WTC11 (cell line): ENCODE data around the gene HPCAL1.

Source experiments
- ATF1 ChIP-seq: sonication (generic); formaldehyde crosslinking; IDR thresholded peaks from 2 replicates; pipeline ENCODE4 v1.8.1; 2023; ENCODE audit warnings: mild to moderate bottlenecking, moderate library complexity, missing genetic modification reagents
- CREB1 ChIP-seq: sonication (generic); formaldehyde crosslinking; IDR thresholded peaks from 2 replicates; pipeline ENCODE4 v1.8.0; 2023; ENCODE audit warnings: mild to moderate bottlenecking, missing genetic modification reagents
- GABPB1 ChIP-seq: sonication (generic); formaldehyde crosslinking; IDR thresholded peaks from 2 replicates; pipeline ENCODE4 v1.8.1; 2023; ENCODE audit warnings: mild to moderate bottlenecking, missing genetic modification reagents
- GTF2I ChIP-seq: fragments of 250-450 bp; sonication (Bioruptor Pico); conservative IDR thresholded peaks from 2 replicates; pipeline ENCODE4 v1.4.0; 2021; ENCODE audit warnings: mild to moderate bottlenecking
- NFYB ChIP-seq: sonication (generic); formaldehyde crosslinking; conservative IDR thresholded peaks from 2 replicates; pipeline ENCODE4 v1.8.0; 2022; ENCODE audit warnings: low read depth, missing genetic modification reagents
- NR3C1 ChIP-seq: sonication (generic); formaldehyde crosslinking; conservative IDR thresholded peaks from 2 replicates; pipeline ENCODE4 v1.8.1; 2023; ENCODE audit warnings: low read depth, mild to moderate bottlenecking, missing genetic modification reagents
- RORB ChIP-seq: fragments of 250-450 bp; sonication (Bioruptor Pico); IDR thresholded peaks from 2 replicates; pipeline ENCODE4 v1.9.0; 2021; ENCODE audit warnings: mild to moderate bottlenecking
- ZBTB21 ChIP-seq: sonication (generic); formaldehyde crosslinking; IDR thresholded peaks from 2 replicates; pipeline ENCODE4 v1.8.1; 2023; ENCODE audit warnings: mild to moderate bottlenecking, missing genetic modification reagents, borderline replicate concordance
- TF ChIP-seq, protein P1 (sequence below): fragments of 250-450 bp; sonication (Bioruptor Pico); IDR thresholded peaks from 2 replicates; pipeline ENCODE4 v1.9.0; 2021; ENCODE audit warnings: mild to moderate bottlenecking
- TF ChIP-seq, protein P2 (sequence below): fragments of 200-600 bp; IDR thresholded peaks from 2 replicates; pipeline ENCODE4 v1.8.0; 2022; ENCODE audit warnings: antibody characterized with exemption
- TF ChIP-seq, protein P3 (sequence below): sonication (generic); formaldehyde crosslinking; IDR thresholded peaks from 2 replicates; pipeline ENCODE4 v1.8.1; 2022; ENCODE audit warnings: mild to moderate bottlenecking, moderate library complexity, missing genetic modification reagents
- TF ChIP-seq, protein P4 (sequence below): sonication (generic); formaldehyde crosslinking; IDR thresholded peaks from 2 replicates; pipeline ENCODE4 v1.8.0; 2022; ENCODE audit warnings: mild to moderate bottlenecking, missing genetic modification reagents
- TF ChIP-seq, protein P5 (sequence below): sonication (generic); formaldehyde crosslinking; IDR thresholded peaks from 2 replicates; pipeline ENCODE4 v1.8.0; 2022; ENCODE audit warnings: mild to moderate bottlenecking, missing genetic modification reagents

DNA sequence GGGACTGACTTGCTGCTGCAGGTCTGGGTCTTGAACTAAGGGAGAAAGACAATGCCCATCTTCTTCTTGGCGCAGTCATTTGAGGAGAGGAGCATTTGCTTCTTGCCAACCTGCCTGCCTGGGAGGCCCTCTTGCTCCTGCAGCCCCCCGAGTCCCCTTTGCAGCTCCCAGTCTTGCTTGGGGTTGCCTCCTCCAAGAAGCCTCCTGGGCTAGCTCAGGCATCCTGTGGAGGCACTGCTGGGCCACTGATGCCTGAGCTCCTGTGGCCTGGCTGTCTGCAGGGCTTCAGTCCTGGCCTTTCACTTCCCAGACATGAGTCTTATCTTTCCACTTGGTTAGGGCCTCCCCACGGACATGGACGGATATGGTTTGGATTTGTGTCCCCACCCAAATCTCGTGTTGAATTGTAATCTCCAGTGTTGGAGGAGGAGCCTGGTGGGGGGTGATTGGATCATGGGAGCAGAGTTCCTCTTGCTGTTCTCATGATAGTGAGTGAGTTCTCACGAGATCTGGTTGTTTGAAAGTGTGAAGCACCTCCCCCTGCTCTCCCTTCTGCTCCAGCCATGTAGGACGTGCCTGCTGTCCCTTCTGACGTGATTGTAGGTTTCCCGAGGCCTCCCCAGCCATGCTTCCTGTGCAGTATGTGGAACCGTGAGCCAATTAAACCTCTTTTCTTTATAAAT lies 17.3 kb downstream of the HPCAL1 start:
- TF ChIP-seq, protein P1, sequence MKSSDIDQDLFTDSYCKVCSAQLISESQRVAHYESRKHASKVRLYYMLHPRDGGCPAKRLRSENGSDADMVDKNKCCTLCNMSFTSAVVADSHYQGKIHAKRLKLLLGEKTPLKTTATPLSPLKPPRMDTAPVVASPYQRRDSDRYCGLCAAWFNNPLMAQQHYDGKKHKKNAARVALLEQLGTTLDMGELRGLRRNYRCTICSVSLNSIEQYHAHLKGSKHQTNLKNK (CRISPR knock-in tag), result no peak
- TF ChIP-seq, protein P2, sequence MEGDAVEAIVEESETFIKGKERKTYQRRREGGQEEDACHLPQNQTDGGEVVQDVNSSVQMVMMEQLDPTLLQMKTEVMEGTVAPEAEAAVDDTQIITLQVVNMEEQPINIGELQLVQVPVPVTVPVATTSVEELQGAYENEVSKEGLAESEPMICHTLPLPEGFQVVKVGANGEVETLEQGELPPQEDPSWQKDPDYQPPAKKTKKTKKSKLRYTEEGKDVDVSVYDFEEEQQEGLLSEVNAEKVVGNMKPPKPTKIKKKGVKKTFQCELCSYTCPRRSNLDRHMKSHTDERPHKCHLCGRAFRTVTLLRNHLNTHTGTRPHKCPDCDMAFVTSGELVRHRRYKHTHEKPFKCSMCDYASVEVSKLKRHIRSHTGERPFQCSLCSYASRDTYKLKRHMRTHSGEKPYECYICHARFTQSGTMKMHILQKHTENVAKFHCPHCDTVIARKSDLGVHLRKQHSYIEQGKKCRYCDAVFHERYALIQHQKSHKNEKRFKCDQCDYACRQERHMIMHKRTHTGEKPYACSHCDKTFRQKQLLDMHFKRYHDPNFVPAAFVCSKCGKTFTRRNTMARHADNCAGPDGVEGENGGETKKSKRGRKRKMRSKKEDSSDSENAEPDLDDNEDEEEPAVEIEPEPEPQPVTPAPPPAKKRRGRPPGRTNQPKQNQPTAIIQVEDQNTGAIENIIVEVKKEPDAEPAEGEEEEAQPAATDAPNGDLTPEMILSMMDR, result no peak
- TF ChIP-seq RORB (CRISPR knock-in tag) (no peak), GTF2I (no peak), GABPB1 (CRISPR knock-in tag) (no peak), NFYB (no peak), ZBTB21 (CRISPR knock-in tag) (no peak), NR3C1 (CRISPR knock-in tag) (no peak), ATF1 (CRISPR knock-in tag) (no peak), CREB1 (CRISPR knock-in tag) (no peak)
- TF ChIP-seq, protein P3, sequence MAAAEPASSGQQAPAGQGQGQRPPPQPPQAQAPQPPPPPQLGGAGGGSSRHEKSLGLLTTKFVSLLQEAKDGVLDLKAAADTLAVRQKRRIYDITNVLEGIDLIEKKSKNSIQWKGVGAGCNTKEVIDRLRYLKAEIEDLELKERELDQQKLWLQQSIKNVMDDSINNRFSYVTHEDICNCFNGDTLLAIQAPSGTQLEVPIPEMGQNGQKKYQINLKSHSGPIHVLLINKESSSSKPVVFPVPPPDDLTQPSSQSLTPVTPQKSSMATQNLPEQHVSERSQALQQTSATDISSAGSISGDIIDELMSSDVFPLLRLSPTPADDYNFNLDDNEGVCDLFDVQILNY (CRISPR knock-in tag), result no peak
- TF ChIP-seq, protein P4, sequence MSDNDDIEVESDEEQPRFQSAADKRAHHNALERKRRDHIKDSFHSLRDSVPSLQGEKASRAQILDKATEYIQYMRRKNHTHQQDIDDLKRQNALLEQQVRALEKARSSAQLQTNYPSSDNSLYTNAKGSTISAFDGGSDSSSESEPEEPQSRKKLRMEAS (CRISPR knock-in tag), result no peak
- TF ChIP-seq, protein P5, sequence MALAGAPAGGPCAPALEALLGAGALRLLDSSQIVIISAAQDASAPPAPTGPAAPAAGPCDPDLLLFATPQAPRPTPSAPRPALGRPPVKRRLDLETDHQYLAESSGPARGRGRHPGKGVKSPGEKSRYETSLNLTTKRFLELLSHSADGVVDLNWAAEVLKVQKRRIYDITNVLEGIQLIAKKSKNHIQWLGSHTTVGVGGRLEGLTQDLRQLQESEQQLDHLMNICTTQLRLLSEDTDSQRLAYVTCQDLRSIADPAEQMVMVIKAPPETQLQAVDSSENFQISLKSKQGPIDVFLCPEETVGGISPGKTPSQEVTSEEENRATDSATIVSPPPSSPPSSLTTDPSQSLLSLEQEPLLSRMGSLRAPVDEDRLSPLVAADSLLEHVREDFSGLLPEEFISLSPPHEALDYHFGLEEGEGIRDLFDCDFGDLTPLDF, result no peak
